ENCODE data around the gene CTU2.
"Not testable (repeated sequence)": the region's sequence is repeated elsewhere in the genome, so short reads cannot be mapped to it uniquely, and the experiment has no call there.

CTU2 gene

DNA sequence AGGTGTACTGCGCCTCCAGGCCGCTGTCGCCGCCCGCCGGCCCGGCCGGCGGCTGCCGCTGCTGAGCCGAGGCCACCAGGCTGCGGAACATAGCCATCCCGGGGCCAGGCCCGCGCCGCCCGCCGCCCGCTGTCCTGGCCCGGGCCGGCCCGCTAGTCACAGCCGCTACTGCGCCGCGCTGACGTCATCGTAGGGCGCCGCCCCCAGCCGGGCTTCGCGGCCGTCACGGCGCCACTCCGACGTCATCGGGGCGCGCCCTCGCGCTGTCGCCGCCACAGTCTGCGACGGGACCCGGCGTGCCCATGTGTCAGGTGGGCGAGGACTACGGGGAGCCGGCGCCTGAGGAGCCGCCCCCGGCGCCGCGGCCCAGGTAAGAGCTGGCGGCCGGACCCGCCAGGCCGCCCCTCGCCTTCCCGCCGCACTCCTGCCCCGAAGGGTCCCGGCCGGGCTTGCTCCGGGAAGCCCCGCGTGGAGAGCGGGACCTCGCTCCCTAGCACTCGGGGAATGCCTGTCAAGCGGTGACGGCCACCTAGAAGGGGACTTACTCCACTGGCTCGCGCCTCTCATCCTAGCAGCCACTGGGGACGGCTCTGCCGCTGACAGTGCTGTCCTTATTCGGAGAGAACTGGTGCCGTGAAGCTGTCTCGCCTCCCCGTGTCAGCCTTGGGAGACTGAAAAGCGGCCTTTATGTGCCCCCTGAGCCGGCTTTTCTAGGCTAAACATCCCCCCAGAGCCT lies at the start of gene CTU2, which contains the start of gene RNF166:
TSS of gene CTU2 (plus strand) at position 275 of the 736 bp plus-strand sequence. CDS start at position 303, 28 bp downstream.
TSS of gene RNF166 (minus strand) at position 180 of the 736 bp plus-strand sequence. CDS start at position 97, 83 bp downstream.
- DNase-seq (ENCODE audit: low read depth in 2 of 2): peak; percentile 85 to 86

DNA sequence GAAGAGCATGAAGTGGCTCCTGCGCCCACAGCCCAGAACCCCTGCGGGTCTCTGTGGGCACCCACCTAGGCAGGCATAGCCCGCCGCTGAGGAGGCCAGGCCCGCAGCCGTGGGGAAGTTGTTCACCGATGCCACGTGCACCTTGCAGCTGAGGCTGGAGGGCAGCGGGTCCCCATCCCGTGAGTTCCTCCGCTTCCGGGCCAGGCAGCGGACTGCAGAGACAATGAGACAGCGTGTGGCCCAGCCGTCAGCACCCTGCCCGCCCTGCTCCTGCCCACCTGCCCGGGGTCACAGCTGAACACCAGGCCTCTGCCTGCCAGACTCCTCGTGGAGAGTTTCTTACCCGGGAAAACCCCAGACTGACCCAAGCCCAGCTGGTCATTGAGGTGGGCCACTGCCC lies 48.9 kb upstream of the CTU2 start:
- DNase-seq (ENCODE audit: low read depth in 2 of 2): no peak

DNA sequence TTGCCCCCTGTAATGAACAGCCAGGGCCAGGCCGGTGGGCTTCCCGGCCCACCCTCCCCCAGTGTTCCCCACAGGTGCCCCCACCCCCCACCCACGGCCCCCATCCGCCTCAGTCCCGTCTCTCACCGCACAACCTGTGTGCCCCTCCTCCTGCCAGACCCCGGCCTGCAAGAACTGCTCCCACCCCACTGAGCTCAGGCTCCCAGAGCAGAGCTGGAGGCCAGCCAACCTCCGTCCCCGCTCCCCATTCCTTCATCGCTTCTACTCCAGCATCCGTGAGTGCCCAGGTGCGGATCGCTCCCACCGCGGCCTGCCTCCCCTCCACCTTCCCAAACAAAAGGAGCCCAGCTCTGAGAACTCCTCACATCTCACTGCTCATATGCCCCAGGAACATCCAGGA lies 47.6 kb upstream of the CTU2 start:
- no peak for DNase-seq (ENCODE audit: low read depth in 2 of 2)

DNA sequence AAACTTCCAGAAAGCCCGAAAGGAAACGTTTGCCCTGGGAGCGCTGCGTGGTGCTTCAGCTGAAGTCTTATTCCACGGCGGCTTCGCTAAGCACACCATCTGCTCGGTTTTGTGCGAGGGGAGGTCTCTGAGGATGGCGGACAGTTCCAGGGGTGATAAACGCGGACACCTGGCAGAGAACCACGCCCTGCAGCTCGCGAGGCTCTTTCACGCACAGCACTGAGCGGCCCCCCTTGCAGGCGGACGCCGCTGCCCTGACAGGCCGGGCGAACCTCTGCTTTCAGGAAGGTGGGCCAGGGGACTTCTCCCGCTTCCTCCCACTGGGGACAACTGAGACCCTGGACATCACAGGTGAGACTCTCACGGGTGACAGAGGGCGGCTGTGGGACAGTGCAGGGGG lies 47.1 kb upstream of the CTU2 start:
- no peak for DNase-seq (ENCODE audit: low read depth in 2 of 2)

DNA sequence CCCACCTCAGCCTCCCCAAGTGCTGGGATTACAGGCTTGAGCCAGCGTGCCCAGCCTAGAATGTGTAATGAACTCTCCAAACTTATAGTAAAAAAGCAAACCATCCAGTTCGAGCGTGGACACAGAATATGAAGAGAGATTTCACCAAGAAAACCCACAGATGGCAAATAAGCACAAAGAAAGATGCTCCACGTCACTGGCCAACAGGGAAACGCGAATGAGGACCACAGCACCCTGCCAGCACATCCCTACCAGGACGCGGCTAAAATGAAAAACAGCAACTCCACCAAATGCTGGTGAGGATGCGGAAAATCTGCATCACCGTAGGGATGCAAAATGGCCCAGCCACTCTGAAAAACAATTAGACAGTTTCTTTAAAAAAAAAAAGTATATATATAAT lies 44.8 kb upstream of the CTU2 start:
- DNase-seq (ENCODE audit: low read depth in 2 of 2): no peak

DNA sequence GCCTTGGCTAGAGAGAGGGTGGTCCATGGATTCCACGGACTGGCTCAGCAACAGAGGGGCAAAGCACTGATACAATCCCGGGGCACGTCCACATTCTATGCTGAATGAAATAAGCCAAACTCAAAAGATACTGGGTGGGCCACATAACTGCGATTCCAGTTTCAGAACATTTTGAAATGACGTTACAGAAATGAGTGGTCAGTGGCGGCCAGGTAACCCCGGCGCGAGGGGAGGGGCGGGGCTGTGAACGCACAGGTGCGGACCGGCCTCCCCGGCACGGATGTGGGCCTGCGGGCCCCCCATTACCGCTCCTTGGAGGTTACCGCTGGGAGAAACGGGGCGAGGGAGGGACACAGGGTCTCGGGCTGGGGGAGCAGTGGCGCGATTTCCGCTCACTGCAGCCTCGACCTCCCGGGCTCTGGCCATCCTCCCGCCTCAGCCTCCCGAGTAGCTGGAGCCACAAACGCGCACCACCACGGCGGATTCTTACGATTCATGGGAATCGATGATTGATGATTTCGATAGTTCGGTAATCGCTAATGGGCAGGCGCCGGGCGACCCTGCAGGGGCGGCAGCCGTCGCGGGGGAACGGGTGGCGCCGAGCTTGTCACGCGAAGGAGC lies 44.0 kb upstream of the CTU2 start:
- DNase-seq (ENCODE audit: low read depth in 2 of 2): no peak

DNA sequence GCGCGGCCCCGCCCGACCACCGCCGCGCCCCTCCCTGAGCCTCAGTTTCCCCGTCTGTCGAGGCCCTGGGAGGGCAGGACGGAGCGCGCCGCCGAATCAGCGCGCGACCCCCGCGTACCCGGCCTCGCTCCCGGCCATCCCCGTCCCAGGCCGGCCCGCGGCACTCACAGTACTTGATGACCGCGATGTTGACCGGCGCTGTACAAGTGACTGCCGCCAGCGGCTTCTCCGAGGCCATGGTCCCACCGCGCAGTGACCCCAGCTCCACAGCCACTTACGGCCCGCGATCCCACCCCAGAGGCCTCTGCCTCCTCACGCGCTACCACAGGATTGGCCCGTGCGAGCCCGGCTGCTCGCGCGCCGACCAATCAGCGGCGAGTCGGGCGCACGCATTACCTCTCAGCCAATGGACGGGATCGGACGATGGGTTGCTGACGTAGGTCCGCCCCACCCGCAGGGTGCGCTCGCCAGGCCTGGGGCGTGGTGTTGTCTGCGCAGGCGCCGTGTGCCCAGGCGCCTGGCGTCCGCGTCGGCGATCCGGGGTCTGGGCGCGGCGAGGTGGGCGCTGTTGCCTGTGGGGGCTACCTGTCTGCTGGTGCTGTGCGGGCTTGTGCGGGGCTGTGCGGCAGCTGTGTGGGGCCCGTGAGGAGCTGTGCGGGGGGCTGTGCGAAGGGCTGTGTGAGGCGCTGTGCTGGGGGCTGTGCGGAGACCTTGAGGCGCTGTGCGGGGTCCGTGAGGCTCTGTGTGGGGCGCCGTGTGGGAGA lies 43.3 kb upstream of the CTU2 start, which contains the start of gene MVD:
TSS of gene MVD (minus strand) at position 249 of the 764 bp plus-strand sequence. CDS start at position 238, 11 bp downstream.
- DNase-seq (ENCODE audit: low read depth in 2 of 2): peak; percentile 86

DNA sequence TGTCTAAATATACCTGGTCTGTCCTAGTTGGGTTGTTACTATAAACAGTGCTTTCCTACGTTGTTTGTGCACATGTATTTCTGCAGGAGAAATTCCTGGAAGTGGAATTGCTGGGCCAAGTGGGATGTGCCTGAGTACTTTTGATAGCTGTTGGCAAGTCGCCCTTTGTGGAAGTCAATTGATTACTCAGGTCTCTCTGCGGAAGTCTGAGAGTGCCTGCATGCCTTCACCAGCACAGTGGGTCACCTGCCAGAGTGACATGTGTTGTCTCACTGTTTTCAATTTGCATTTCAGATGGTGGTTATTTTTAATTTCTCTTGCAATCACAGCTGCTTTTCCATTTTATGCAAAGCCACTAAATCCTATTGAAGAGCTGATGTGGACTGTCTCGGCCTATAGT lies 41.2 kb upstream of the CTU2 start:
- DNase-seq (ENCODE audit: low read depth in 2 of 2): no peak

DNA sequence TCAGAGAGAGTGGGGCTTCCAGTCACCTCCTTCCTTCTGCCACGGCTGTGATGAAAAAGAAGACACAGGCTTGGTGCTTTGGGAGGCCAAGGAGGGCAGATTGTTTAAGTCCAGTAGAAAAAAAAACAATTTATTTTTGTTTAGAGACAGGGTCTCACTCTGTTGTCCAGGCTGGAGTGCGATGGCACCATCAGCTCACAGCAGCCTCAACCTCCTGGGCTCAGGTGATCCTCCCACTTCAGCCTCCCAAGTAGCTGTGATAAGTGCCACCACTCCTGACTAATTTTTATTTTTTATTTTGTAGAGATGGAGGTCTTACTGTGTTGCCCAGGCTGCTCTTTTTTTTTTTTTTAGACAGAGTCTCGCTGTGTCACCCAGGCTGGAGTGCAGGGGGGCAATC lies 40.7 kb upstream of the CTU2 start:
- DNase-seq (ENCODE audit: low read depth in 2 of 2): no peak

DNA sequence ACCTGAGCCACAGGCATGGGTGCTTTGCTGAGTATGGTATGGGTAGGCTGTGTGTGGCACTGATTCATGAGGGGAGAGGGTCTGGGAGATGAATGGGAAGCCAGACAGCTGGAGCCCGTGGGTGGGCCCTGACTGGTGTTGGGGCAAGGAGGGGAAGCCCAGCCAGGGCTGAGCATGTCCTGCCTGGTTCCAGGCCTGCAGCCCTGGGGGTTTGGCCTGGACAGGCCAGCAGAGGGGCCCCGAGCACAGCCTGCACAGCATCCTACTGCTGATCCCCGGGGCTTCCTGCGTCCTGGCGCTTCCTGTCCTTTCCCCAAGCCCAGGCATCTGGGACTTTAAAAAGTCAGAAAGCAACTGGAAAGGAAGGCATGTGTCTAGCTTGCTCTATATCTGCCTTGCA lies 38.8 kb upstream of the CTU2 start:
- no peak for DNase-seq (ENCODE audit: low read depth in 2 of 2)

DNA sequence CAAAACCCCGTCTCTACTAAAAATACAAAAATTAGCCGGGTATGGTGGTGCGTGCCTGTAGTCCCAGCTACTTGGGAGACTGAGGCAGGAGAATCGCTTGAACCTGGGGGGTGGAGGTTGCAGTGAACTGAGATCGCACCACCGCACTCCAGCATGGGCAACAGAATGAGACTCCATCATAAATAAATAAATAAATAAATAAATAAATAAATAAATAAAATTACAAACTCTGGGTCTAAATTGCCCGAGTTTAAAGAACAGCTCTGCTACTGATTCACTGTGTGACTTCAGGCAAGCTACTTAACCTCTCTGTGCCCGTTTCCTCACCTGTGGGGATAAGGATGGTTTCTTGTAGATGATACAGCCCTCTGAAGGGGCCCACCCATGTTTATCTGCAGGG lies 36.8 kb upstream of the CTU2 start:
- not testable (repeated sequence) for DNase-seq (ENCODE audit: low read depth in 2 of 2)

DNA sequence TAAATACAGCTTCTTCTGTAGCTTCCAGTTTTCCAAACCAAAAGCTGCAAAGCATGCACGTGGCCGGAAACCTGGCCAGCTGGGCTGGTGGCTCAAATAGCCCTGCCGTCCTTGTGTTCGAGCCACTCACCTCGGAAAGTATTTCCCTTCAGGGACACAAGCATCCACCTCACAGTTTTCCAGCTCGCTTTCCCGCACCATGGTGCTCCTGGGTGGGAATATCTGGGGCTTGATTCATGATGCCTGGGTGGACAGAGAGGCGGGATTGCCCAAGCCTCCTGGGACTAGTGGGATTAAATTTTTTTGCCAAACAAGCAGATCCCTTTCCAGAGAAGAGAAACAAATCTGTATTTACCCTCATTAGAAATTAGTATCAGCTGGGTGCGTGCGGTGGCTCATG lies 36.3 kb upstream of the CTU2 start:
- no peak for DNase-seq (ENCODE audit: low read depth in 2 of 2)

DNA sequence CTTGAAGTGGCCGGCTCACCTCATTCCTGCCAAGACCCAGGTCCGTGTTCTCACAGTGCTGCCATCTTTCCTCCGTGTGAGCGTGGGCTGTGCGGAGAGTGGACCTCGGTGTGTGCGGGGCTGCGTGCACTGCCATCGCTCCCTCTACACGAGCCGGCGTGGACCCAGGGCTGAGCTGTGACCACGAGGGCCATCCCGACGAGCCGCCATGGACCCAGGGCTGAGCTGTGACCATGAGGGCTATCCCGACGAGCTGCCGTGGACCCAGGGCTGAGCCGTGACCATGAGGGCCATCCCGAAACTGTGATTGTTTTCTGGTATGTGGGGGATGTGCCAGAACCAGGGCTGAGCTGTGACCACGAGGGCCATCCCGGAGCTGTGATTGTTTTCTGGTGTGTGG lies 34.5 kb upstream of the CTU2 start:
- DNase-seq (ENCODE audit: low read depth in 2 of 2): no peak

DNA sequence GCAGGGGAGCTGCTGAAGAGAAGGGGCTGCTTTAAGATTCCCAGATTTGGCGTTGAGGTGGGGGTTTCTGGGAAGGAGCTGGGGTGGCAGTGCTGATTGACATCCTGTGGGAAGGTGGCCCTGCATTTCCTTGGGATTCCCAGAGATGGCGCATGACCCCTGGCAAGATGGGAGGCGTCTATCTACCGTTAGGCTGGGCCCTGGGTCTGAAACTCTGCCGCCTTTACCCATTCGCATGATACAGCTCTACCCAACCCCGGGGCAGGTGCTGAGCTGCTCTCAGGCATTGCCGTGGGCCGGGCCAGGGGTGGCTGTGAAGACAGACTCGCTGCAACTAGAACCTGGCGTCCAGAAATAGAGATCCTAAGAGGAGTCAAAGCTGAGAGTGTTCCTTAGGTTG lies 33.5 kb upstream of the CTU2 start:
- no peak for DNase-seq (ENCODE audit: low read depth in 2 of 2)

DNA sequence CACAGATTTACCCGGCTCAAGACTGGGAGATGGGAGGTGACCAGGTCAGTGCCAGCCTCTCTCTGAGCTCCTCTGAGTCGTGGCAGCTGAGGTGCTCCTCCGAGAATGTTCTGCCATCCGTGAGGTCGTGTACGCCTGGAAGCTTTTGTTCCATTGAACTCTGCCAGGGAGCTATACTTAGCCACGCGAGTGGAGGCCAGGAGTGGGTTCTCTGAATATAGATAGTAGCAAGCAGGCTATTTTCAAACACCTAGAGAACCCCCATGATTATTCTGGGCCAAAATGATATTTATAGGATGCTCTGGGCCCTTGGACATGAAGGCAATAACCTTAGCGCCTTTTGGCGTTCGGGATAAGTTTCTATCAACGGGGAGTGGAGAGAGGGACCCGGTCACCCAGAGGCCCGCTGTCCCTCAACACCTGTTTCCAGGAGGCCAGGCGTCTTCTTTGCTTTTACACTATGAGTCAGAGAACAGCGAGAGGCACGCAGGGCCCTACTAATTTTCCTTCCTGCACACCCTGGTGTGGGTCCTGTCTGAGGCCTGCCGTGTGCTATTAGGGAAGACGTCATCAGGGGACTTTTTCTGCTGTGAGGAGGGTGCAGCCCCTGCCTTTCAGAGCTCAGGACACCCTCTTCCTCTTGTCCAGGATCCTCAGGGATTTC lies 32.5 kb upstream of the CTU2 start:
- DNase-seq (ENCODE audit: low read depth in 2 of 2): no peak

DNA sequence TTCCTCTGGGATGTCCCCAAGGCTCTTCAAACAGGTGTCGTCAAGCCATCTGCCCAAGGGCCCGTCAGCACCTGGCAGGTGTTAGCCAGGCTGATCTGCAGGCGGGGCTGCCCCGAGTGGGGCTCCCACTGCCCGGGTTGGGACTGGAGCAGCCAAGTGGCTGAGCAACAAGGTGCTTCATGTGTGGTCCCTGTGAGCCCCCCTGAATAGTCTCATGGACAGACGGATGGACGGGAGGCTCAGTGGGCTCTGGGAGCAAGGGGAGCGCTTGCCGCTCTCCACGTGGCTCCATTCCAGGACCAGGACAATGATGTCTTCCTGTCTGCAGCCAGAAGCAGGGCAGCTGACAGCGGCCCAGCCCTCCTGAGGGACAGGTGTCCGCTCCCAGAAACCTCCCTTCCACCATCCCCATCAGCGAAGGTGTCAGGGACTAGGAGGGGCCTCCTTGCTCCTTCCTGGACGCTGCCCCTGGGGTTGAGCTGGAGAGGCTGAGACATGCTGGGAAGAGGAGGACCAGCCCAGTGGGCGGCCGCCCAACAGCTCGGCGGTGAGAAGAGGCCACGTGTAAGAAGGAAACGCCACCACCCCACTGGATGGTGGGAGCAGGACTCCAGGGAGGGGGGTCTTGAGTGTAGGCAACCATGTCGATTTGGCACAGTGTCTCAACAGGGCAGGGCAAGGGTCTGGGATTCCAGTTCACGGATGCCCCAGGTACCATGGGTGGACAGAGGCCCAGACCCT lies 29.6 kb upstream of the CTU2 start:
- DNase-seq (ENCODE audit: low read depth in 2 of 2): no peak

DNA sequence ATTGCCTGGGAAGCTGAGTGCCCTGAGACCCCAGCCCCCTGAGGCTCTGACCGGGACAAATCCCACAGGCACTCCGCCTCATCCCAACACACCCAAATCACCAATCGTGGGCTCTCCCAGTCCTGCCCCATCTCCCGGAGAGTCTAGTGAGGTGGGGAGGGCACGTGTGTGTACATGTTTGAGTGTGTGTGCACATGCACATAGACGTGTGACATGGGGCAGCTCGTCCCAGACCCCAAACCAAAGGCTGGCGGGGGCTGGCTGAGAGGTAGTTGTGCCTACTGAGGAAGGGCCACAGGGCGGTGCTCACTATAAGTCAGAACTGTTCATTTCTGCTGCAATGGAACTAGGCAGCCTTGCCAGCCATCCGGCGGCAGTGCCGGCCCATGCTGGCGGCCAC lies 28.6 kb upstream of the CTU2 start:
- DNase-seq (ENCODE audit: low read depth in 2 of 2): no peak

DNA sequence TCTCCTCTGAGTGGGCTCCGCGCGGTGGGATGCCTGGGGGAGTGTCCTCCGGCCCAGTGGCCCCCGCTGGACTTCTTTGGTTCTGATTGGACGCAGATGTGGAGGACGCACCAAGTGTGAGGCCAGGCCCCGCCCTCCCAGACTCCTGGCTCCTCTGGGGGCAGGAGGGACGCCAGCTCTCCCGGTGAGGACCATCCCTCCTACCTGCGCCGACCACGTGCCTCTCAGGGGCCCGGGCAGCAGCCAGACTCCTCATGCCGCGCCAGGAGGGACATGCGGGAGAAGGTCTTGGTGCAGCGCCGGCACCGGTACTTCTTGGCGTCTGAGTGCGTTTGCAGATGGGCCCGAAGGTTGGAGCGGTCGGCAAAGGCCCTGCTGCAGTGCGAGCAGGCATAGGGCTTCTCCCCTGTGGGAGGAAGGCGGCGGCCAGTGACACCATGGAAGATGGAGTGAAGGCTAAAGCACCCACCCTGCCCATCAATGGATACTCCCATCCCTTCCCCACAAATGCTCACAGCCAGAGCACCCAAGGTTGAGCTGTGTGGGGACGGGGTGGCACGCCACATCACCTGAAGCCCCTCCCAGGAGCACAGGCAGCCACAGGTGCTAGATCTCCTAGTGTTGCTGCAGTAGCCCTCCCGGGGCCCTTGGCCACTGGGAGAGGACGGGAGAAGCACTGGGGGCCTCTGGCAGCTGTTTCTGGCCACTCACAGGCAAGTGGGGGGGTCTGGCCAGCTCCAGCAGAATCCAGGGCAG lies 27.9 kb upstream of the CTU2 start:
- no peak for DNase-seq (ENCODE audit: low read depth in 2 of 2)

DNA sequence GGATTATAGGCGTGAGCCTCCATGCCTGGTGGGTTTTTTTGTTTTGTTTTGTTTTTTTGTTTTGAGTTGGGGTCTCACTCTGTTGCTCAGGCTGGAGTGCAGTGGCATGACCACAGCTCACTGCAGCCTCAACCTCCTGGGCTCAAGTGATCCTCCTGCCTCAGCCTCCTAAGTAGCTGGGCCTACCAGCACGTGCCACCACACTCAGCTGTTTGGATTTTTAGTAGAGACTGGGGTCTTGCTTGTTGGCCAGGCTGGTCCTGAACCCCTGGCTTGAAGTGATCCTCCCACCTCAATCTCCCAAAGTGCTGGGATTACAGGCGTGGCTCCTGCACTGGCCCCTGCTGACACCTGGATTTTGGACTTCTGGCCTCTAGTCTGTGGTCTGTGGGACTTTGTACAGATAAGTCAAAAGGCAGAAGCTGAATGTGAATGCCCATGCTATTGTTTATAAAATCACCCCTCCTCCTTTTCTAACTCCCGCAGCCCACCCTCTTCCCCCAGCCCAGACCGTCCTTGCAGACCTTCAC lies 25.7 kb upstream of the CTU2 start:
- DNase-seq (ENCODE audit: low read depth in 2 of 2): no peak

DNA sequence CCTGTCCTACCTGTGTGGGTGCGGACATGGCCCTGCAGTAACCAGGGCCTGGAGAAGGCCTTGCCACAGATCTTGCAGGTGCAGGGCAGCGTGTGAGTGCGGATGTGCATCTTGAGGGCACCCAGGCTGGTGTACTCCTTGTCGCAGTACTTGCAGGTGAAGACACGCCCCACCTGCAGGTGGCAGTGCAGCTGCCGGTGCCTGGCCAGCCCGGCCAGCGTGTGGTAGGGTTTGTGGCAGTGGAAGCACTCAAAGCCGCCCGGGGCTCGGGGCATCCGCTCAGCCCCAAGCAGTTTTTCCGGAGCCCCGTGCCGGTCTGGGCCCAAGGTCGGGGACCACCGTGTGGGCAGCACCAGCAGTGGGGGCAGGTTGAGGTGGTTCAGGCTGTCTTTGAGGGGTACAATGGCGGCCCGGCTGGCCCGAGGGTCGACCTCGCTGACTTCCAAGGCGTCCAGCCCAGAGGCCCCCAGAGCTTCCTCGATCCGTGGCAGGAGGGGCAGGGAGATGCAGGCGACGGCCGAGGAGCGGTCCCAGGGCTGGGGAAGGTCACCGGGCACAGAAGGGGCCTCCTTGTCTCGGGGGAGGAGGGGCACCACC lies 25.1 kb upstream of the CTU2 start:
- no peak for DNase-seq (ENCODE audit: low read depth in 2 of 2)
